IMR-90 (cell line): ENCODE data around the gene DKK3. TPM values are rescaled to one million over a fixed set of nuclear protein-coding genes. Genes with fewer than 3 reads are reported as not detected.

Experiments
- ATAC-seq: fragments of 200-7000 bp; cut with Tn5 transposase; 2 replicates; pipeline ENCODE4 v1.9.1; 2020; ENCODE audit warnings: low read depth, mild to moderate bottlenecking, moderate library complexity
- BruUV-seq: library from RNA; stranded (reverse); fragments of 400-500 nt; replicated peaks from 2 replicates; lab custom pipeline; 2021; lab: Mats Ljungman, UMichigan
- CTCF ChIA-PET: fragments of 300-600 bp; formaldehyde crosslinking; extraction: SDS; loops from one replicate; lab custom pipeline; 2021; ENCODE audit warnings: antibody characterized with exemption; lab: Yijun Ruan, JAX
- POLR2A ChIA-PET: fragments of 300-600 bp; sonication (Branson Sonifier 250); formaldehyde crosslinking; loops from one replicate; lab custom pipeline; 2022; ENCODE audit warnings: antibody characterized with exemption; ENCODE audit not compliant: unreplicated experiment; lab: Charles Lee
- DNase-seq: peaks from one replicate; pipeline ENCODE4 v3.0.0; 2013
- H2AFZ ChIP-seq: replicated peaks from 2 replicates; pipeline ENCODE3; 2013; ENCODE audit warnings: low read length, mild to moderate bottlenecking; ENCODE audit not compliant: poor library complexity
- H2AK5ac ChIP-seq: 2 replicates; pipeline ENCODE4 v1.6.1; 2013; ENCODE audit warnings: low read depth, low read length, inconsistent platforms
- H2AK9ac ChIP-seq: replicated peaks from 2 replicates; pipeline ENCODE3; 2013; ENCODE audit warnings: mild to moderate bottlenecking, low read depth, low read length, moderate library complexity; ENCODE audit not compliant: poor library complexity
- H2BK120ac ChIP-seq: 2 replicates; pipeline ENCODE4 v1.6.1; 2013; ENCODE audit warnings: low read depth, low read length, inconsistent platforms
- H2BK15ac ChIP-seq: 3 replicates; pipeline ENCODE4 v1.6.1; 2013; ENCODE audit warnings: low read depth, low read length, inconsistent platforms
- H2BK20ac ChIP-seq: 2 replicates; pipeline ENCODE4 v1.6.1; 2013; ENCODE audit warnings: low read depth, mild to moderate bottlenecking, inconsistent platforms, low read length, moderate library complexity
- H2BK5ac ChIP-seq: 2 replicates; pipeline ENCODE4 v1.6.1; 2013; ENCODE audit warnings: mild to moderate bottlenecking, low read depth, low read length, inconsistent platforms; ENCODE audit not compliant: poor library complexity, severe bottlenecking
- H3K14ac ChIP-seq: replicated peaks from 2 replicates; pipeline ENCODE4 v1.6.1; 2013; ENCODE audit warnings: low read depth, low read length, inconsistent platforms
- H3K18ac ChIP-seq: 2 replicates; pipeline ENCODE4 v1.6.1; 2013; ENCODE audit warnings: low read depth, low read length, control low read depth
- H3K23ac ChIP-seq: 2 replicates; pipeline ENCODE4 v1.6.1; 2013; ENCODE audit warnings: low read depth, low read length, inconsistent platforms
- H3K27ac ChIP-seq: 2 replicates; pipeline ENCODE4 v1.5.1; 2013; ENCODE audit warnings: mild to moderate bottlenecking, control low read depth, low read length; ENCODE audit not compliant: insufficient read depth
- H3K27me3 ChIP-seq: 2 replicates; pipeline ENCODE4 v1.6.1; 2013; ENCODE audit warnings: low read length; ENCODE audit not compliant: control insufficient read depth, insufficient read depth
- H3K36me3 ChIP-seq: 2 replicates; pipeline ENCODE4 v1.6.1; 2013; ENCODE audit warnings: low read length, mixed read lengths; ENCODE audit not compliant: control insufficient read depth, insufficient read depth
- H3K4ac ChIP-seq: 2 replicates; pipeline ENCODE4 v1.6.1; 2013; ENCODE audit warnings: low read depth, low read length, inconsistent platforms
- H3K4me1 ChIP-seq: 2 replicates; pipeline ENCODE4 v1.6.1; 2013; ENCODE audit warnings: low read length, mixed read lengths; ENCODE audit not compliant: control insufficient read depth, insufficient read depth
- H3K4me2 ChIP-seq: 2 replicates; pipeline ENCODE4 v1.6.1; 2013; ENCODE audit warnings: low read depth, mild to moderate bottlenecking, control low read depth, low read length, moderate library complexity
- H3K4me3 ChIP-seq: 2 replicates; pipeline ENCODE4 v1.5.1; 2013; ENCODE audit warnings: low read depth, mild to moderate bottlenecking, control low read depth, low read length, moderate library complexity; ENCODE audit not compliant: insufficient read depth
- H3K56ac ChIP-seq: 2 replicates; pipeline ENCODE4 v1.6.1; 2013; ENCODE audit warnings: low read length, inconsistent platforms; ENCODE audit not compliant: insufficient read depth; ENCODE audit errors: extremely low read depth
- H3K79me1 ChIP-seq, 2 experiments: 2 replicates each; pipeline ENCODE4 v1.6.1; 2013; ENCODE audit warnings: low read length in 2 of 2, inconsistent platforms in 1 of 2, low read depth in 1 of 2
- H3K9ac ChIP-seq: 2 replicates; pipeline ENCODE4 v1.6.1; 2013; ENCODE audit warnings: low read depth, low read length, control low read depth
- H3K9me1 ChIP-seq: 2 replicates; pipeline ENCODE4 v1.6.1; 2013; ENCODE audit warnings: low read length, inconsistent platforms; ENCODE audit not compliant: insufficient read depth
- H3K9me3 ChIP-seq: 2 replicates; pipeline ENCODE4 v1.6.1; 2013; ENCODE audit warnings: low read length; ENCODE audit not compliant: control insufficient read depth, insufficient read depth
- H4K20me1 ChIP-seq: 2 replicates; pipeline ENCODE4 v1.6.1; 2013; ENCODE audit warnings: low read length, inconsistent platforms; ENCODE audit not compliant: insufficient read depth
- H4K5ac ChIP-seq: 2 replicates; pipeline ENCODE4 v1.6.1; 2013; ENCODE audit warnings: mild to moderate bottlenecking, low read depth, low read length, control low read depth
- H4K8ac ChIP-seq, 2 experiments: 2 replicates each; pipeline ENCODE4 v1.6.1; 2013; ENCODE audit warnings: low read depth in 2 of 2, low read length in 2 of 2, control low read depth in 1 of 2, inconsistent platforms in 1 of 2
- H4K91ac ChIP-seq: 2 replicates; pipeline ENCODE4 v1.6.1; 2013; ENCODE audit warnings: low read depth, low read length, inconsistent platforms; ENCODE audit not compliant: insufficient read depth
- BHLHE40 ChIP-seq: fragments of 150-350 bp; IDR thresholded peaks from 2 replicates; pipeline ENCODE4 v1.6.1; 2016; ENCODE audit warnings: mild to moderate bottlenecking, low read depth, low read length
- CEBPB ChIP-seq: IDR thresholded peaks from 2 replicates; pipeline ENCODE4 v1.6.1; 2012; ENCODE audit warnings: low read depth, low read length, improper control_type of control experiment
- ELK1 ChIP-seq: fragments of 150-350 bp; IDR thresholded peaks from 2 replicates; pipeline ENCODE4 v1.6.1; 2016; ENCODE audit warnings: low read depth, mild to moderate bottlenecking, low read length, moderate library complexity, borderline replicate concordance
- FOS ChIP-seq: fragments of 150-350 bp; IDR thresholded peaks from 2 replicates; pipeline ENCODE4 v1.6.1; 2016; ENCODE audit warnings: low read depth, low read length
- MAFK ChIP-seq: IDR thresholded peaks from 2 replicates; pipeline ENCODE4 v1.6.1; 2012; ENCODE audit warnings: low read depth, low read length, improper control_type of control experiment
- MAZ ChIP-seq: IDR thresholded peaks from 2 replicates; pipeline ENCODE4 v1.6.1; 2012; ENCODE audit warnings: low read depth, mild to moderate bottlenecking, low read length, improper control_type of control experiment, moderate library complexity, borderline replicate concordance
- MXI1 ChIP-seq: IDR thresholded peaks from 2 replicates; pipeline ENCODE4 v1.6.1; 2012; ENCODE audit warnings: low read depth, mild to moderate bottlenecking, low read length, moderate library complexity, borderline replicate concordance
- NFE2L2 ChIP-seq: fragments of 150-350 bp; IDR thresholded peaks from 2 replicates; pipeline ENCODE4 v1.6.1; 2016; ENCODE audit warnings: low read depth, mild to moderate bottlenecking, low read length
- POLR2A ChIP-seq: IDR thresholded peaks from 2 replicates; pipeline ENCODE4 v1.6.1; 2012; ENCODE audit warnings: mild to moderate bottlenecking, low read depth, low read length
- RAD21 ChIP-seq: IDR thresholded peaks from 2 replicates; pipeline ENCODE4 v1.6.1; 2012; ENCODE audit warnings: low read length, improper control_type of control experiment
- RFX5 ChIP-seq: IDR thresholded peaks from 2 replicates; pipeline ENCODE4 v1.8.0; 2012; ENCODE audit warnings: low read depth, mild to moderate bottlenecking, low read length, moderate library complexity
- USF2 ChIP-seq: fragments of 150-350 bp; IDR thresholded peaks from 2 replicates; pipeline ENCODE4 v1.6.1; 2017; ENCODE audit warnings: mild to moderate bottlenecking, antibody characterized with exemption, low read length, low read depth
- WGBS, 2 experiments: methylation state at CpG; one replicate each; pipeline versions ENCODE4 v1.1.5 to v1.1.7; 2013; ENCODE audit warnings: missing lambda C conversion rate in 2 of 2; ENCODE audit not compliant: insufficient read length in 1 of 2; ENCODE audit errors: extremely low coverage in 2 of 2; 5-methylcytosine and 5-hydroxymethylcytosine counted together
- dilution Hi-C: fragments of 300-500 bp; cut with HindIII; formaldehyde crosslinking; loops from one replicate; pipeline ENCODE4 v1.14.3; 2018; ENCODE audit warnings: low sequenced_read_pairs; ENCODE audit not compliant: unreplicated experiment
- in situ Hi-C: fragments of 300-500 bp; cut with MboI; formaldehyde crosslinking; loops from 3 replicates; pipeline ENCODE4 v1.14.3; 2019; ENCODE audit warnings: low sequenced_read_pairs, inconsistent platforms, mixed read lengths
- intact Hi-C: fragments of 100-400 bp; cut with micrococcal nuclease; formaldehyde crosslinking; loops from 2 replicates; pipeline ENCODE4 v1.10.0; 2022
- polyA plus RNA-seq, 3 experiments: library from polyadenylated mRNA; depleted of rRNA; stranded (reverse); fragments of >200 nt; gene quantifications; 2 replicates each; pipeline ENCODE4 v1.2.3, GENCODE V29; 2012; ENCODE audit warnings: low replicate concordance in 1 of 3
- total RNA-seq: library from RNA; depleted of rRNA; stranded (reverse); fragments of >200 nt; gene quantifications from 2 replicates; pipeline ENCODE4 v1.2.3, GENCODE V29; 2012

DKK3 gene
- total and polyA plus RNA-seq, 2 of the 4 experiments (the other 2 are of a cell fraction): 453 to 964 TPM

- Histone ChIP-seq H2AK9ac (peak overlapping the region; percentile 82), H3K56ac (peak overlapping the region; percentile 84), H3K4me3 (0 out of 2 replicates have a peak overlapping the region, but pooled peaks have one; percentile 2), H2AK5ac (peak overlapping the region; percentile 99), H4K20me1 (no peaks in the 10 kb centered on the region; the same call in 1 of the 2 replicates), H2BK20ac (peak overlapping the region; percentile 94), H3K18ac (peak overlapping the region; percentile 70), H2BK5ac (peak overlapping the region; percentile 96), H3K23ac (peak overlapping the region; percentile 67), H4K91ac (peak overlapping the region; percentile 95), H3K4me2 (peak overlapping the region; percentile 63), H3K27ac (peak overlapping the region; percentile 88), H3K4ac (peak overlapping the region; percentile 95), H2AFZ (peak overlapping the region; percentile 89), H4K5ac (peak overlapping the region; percentile 34), H3K4me1 (peaks cover 22% of the 10 kb centered on the region), H3K9me1 (peaks cover 31% of the 10 kb centered on the region), H2BK120ac (peak overlapping the region; percentile 99), H3K36me3 (no peaks in the 10 kb centered on the region), H3K79me1 (peaks cover 11 to 39% of the 10 kb centered on the region in 2 experiments; a peak in 3 of 4 replicates), H3K27me3 (no peaks in the 10 kb centered on the region), H3K9ac (peak overlapping the region; percentile 66), H4K8ac (peak overlapping the region; percentile 84 to 92), H2BK15ac (peak overlapping the region; percentile 81), H3K9me3 (no peaks in the 10 kb centered on the region), H3K14ac (peak overlapping the region; percentile 90)
- peak; percentile 100 for DNase-seq
- CTCF ChIA-PET: interaction anchor here (0.5 to 1.3 kb wide), 11 partner anchors 8 to 247 kb away, joined by 3 to 13 read pairs (median 4); no protein-coding TSS in a partner anchor
- in situ Hi-C loops (loop anchor here (10.0 to 25.0 kb wide), 2 partner anchors 109 to 1007 kb away; no protein-coding TSS in a partner anchor), intact Hi-C loops (loop anchor here (1.0 to 5.0 kb wide), 5 partner anchors 39 to 245 kb away; no protein-coding TSS in a partner anchor), dilution Hi-C loops (no loop called here)
- no TSS peak for BruUV-seq
- POLR2A ChIA-PET: interaction anchor here (1.3 kb wide), 1 partner anchor 42 kb away, joined by 3 read pairs; no protein-coding TSS in a partner anchor
- ATAC-seq: peak; percentile 75
- 0% methylated on average over 1 of the region's 14 CpGs; no CpG with 5 or more reads in 1 of the 2 experiments for WGBS, 2 experiments
- TF ChIP-seq RAD21 (peak; percentile 93), NFE2L2 (peak; percentile 17; the same call in 1 of the 2 replicates), RFX5 (no peak), CEBPB (peak; percentile 86), POLR2A (peak; percentile 50; the same call in 1 of the 2 replicates), ELK1 (no peak), BHLHE40 (peak; percentile 95), MAZ (peak; percentile 57; the same call in 1 of the 2 replicates), FOS (peak; percentile 93), MAFK (peak; percentile 15; the same call in 1 of the 2 replicates), USF2 (peak; percentile 78), MXI1 (peak; percentile 90)
These were observed 35.7 kb upstream of the DKK3 start for GRCh38 chr11:12043959-12044791.
